ENCODE data around the gene SNCAIP.
"Not testable (repeated sequence)": the region's sequence is repeated elsewhere in the genome, so short reads cannot be mapped to it uniquely, and the experiment has no call there.

SNCAIP gene

DNA sequence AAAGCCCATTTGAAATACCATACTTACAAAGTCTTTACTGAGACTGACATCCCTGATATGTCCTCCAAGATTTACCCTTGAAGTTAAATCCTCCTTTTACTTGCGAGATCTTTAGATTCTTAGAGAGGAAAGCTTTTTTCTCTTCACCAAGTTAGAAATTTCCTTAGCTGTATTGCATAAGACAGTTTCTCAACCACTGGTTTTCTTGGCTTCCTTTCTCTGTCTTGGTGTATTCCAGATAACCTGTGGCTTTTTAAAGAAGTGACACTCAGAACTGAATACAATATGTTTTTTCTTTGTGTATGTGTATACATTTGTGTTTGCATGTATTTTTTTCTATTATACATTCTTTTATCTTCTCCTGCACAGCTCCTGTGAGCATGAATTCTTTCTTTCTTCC lies 65.0 kb downstream of the SNCAIP start:
- Histone ChIP-seq H3K27ac (replicated peaks) (no peak overlapping the region), H3K27me3 (ENCODE audit: insufficient read depth, poor library complexity, severe bottlenecking) (no peaks in the 10 kb centered on the region), H3K4me3 (replicated peaks; ENCODE audit: insufficient read depth, low read length) (no peak overlapping the region)
- no peak for DNase-seq (ENCODE audit: low read depth in 1 of 2, low spot score in 1 of 2)
- TF ChIP-seq POLR2AphosphoS5 (IDR thresholded peaks at IDR 0.05; ENCODE audit: low read depth) = no peak
- TF ChIP-seq, protein P1, sequence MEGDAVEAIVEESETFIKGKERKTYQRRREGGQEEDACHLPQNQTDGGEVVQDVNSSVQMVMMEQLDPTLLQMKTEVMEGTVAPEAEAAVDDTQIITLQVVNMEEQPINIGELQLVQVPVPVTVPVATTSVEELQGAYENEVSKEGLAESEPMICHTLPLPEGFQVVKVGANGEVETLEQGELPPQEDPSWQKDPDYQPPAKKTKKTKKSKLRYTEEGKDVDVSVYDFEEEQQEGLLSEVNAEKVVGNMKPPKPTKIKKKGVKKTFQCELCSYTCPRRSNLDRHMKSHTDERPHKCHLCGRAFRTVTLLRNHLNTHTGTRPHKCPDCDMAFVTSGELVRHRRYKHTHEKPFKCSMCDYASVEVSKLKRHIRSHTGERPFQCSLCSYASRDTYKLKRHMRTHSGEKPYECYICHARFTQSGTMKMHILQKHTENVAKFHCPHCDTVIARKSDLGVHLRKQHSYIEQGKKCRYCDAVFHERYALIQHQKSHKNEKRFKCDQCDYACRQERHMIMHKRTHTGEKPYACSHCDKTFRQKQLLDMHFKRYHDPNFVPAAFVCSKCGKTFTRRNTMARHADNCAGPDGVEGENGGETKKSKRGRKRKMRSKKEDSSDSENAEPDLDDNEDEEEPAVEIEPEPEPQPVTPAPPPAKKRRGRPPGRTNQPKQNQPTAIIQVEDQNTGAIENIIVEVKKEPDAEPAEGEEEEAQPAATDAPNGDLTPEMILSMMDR (IDR thresholded peaks at IDR 0.05; ENCODE audit: insufficient read depth, low read length) = no peak
- no peak for TF ChIP-seq GABPA (IDR thresholded peaks at IDR 0.05; ENCODE audit: low read depth)
- TF ChIP-seq, protein P2, sequence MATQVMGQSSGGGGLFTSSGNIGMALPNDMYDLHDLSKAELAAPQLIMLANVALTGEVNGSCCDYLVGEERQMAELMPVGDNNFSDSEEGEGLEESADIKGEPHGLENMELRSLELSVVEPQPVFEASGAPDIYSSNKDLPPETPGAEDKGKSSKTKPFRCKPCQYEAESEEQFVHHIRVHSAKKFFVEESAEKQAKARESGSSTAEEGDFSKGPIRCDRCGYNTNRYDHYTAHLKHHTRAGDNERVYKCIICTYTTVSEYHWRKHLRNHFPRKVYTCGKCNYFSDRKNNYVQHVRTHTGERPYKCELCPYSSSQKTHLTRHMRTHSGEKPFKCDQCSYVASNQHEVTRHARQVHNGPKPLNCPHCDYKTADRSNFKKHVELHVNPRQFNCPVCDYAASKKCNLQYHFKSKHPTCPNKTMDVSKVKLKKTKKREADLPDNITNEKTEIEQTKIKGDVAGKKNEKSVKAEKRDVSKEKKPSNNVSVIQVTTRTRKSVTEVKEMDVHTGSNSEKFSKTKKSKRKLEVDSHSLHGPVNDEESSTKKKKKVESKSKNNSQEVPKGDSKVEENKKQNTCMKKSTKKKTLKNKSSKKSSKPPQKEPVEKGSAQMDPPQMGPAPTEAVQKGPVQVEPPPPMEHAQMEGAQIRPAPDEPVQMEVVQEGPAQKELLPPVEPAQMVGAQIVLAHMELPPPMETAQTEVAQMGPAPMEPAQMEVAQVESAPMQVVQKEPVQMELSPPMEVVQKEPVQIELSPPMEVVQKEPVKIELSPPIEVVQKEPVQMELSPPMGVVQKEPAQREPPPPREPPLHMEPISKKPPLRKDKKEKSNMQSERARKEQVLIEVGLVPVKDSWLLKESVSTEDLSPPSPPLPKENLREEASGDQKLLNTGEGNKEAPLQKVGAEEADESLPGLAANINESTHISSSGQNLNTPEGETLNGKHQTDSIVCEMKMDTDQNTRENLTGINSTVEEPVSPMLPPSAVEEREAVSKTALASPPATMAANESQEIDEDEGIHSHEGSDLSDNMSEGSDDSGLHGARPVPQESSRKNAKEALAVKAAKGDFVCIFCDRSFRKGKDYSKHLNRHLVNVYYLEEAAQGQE (IDR thresholded peaks at IDR 0.05; ENCODE audit: insufficient replicate concordance, low read depth) = no peak
- TF ChIP-seq SPI1 (IDR thresholded peaks at IDR 0.05; ENCODE audit: borderline replicate concordance, low read depth) = no peak

DNA sequence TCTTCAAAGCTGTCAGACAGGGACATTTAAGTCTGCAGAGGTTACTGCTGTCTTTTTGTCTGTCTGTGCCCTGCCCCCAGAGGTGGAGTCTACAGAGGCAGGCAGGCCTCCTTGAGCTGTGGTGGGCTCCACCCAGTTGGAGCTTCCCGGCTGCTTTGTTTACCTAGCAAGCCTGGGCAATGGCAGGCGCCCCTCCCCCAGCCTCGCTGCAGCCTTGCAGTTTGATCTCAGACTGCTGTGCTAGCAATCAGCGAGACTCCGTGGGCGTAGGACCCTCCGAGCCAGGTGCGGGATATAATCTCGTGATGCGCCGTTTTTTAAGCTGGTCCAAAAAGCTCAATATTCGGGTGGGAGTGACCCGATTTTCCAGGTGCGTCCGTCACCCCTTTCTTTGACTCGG lies 70.9 kb downstream of the SNCAIP start:
- not testable (repeated sequence) for H3K27me3 ChIP-seq (ENCODE audit: insufficient read depth, poor library complexity, severe bottlenecking); H3K4me3 ChIP-seq (replicated peaks; ENCODE audit: insufficient read depth, low read length); DNase-seq (ENCODE audit: low read depth in 1 of 2, low spot score in 1 of 2); H3K27ac ChIP-seq (replicated peaks)

DNA sequence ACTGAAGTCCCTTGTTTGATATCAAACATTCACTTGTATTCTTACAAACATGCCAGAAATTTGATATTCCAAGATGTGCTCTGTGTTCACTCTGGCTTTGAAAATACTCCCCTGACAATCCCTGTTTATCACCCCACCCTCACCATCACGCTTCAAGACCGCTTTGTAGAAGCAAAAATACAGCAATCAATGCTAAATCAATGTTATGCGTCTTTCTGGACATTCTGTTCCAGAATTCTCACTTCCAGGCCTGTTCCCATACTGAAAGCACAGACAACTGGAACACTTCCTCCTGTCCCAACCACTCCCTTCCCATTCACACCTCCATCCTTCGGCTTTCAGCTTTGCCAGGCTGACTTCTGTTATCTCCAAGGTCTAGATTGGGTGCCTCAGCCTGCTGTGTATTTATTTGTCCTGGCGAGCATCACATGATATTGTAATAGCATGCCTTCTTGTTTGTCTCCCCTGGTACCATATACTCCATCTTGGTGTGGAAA lies 72.8 kb downstream of the SNCAIP start:
- Histone ChIP-seq H3K27ac (replicated peaks) (no peak overlapping the region), H3K4me3 (replicated peaks; ENCODE audit: insufficient read depth, low read length) (no peak overlapping the region), H3K27me3 (ENCODE audit: insufficient read depth, poor library complexity, severe bottlenecking) (no peaks in the 10 kb centered on the region)
- DNase-seq (ENCODE audit: low read depth in 1 of 2, low spot score in 1 of 2) = no peak
- TF ChIP-seq, protein P2 (IDR thresholded peaks at IDR 0.05; ENCODE audit: insufficient replicate concordance, low read depth) = no peak
- no peak for TF ChIP-seq POLR2AphosphoS5 (IDR thresholded peaks at IDR 0.05; ENCODE audit: low read depth)
- no peak for TF ChIP-seq GABPA (IDR thresholded peaks at IDR 0.05; ENCODE audit: low read depth)
- TF ChIP-seq, protein P1 (IDR thresholded peaks at IDR 0.05; ENCODE audit: insufficient read depth, low read length) = no peak
- no peak for TF ChIP-seq SPI1 (IDR thresholded peaks at IDR 0.05; ENCODE audit: borderline replicate concordance, low read depth)

DNA sequence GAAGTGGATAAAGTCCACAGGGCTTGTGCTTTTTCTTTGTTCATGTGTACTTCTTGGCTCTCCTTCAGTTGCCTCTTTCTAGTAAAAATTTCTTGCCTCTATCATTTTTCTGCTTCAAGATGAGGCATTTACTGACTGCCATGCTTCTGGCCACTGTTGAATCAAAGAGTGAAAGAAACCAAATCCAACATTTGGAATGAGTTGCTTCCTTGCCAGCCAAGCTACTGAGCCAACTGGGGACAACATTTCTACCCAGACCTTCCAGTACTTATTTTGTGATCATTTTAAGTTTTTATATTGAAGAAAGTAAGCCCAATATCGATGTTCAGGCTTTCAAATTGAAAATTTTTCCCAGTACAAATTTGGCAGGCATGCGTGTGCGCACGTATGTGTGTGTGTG lies 73.2 kb downstream of the SNCAIP start:
- DNase-seq (ENCODE audit: low read depth in 1 of 2, low spot score in 1 of 2) = no peak
- TF ChIP-seq, protein P1 (IDR thresholded peaks at IDR 0.05; ENCODE audit: insufficient read depth, low read length) = no peak
- no peak for TF ChIP-seq POLR2AphosphoS5 (IDR thresholded peaks at IDR 0.05; ENCODE audit: low read depth)
- TF ChIP-seq GABPA (IDR thresholded peaks at IDR 0.05; ENCODE audit: low read depth) = no peak
- TF ChIP-seq, protein P2 (IDR thresholded peaks at IDR 0.05; ENCODE audit: insufficient replicate concordance, low read depth) = no peak
- TF ChIP-seq SPI1 (IDR thresholded peaks at IDR 0.05; ENCODE audit: borderline replicate concordance, low read depth) = no peak
- Histone ChIP-seq H3K27ac (replicated peaks) (no peak overlapping the region), H3K27me3 (ENCODE audit: insufficient read depth, poor library complexity, severe bottlenecking) (no peaks in the 10 kb centered on the region), H3K4me3 (replicated peaks; ENCODE audit: insufficient read depth, low read length) (no peak overlapping the region)
